Parathyroid adenoma (tissue), 2 donors: ENCODE measurements around the gene LAMA3.

Experiments used
- H2AFZ ChIP-seq: fragments of 300-600 bp; sonication (generic); one replicate; pipeline ENCODE4 v1.7.0; 2017; ENCODE audit warnings: antibody characterized with exemption, mild to moderate bottlenecking
- H3K27ac ChIP-seq: fragments of 300-600 bp; sonication (generic); one replicate; pipeline ENCODE4 v1.7.0; 2017
- H3K27me3 ChIP-seq: fragments of 300-600 bp; sonication (generic); one replicate; pipeline ENCODE4 v1.7.0; 2017; ENCODE audit warnings: low read length; ENCODE audit not compliant: control insufficient read depth, insufficient read depth
- H3K36me3 ChIP-seq: fragments of 300-600 bp; sonication (generic); one replicate; pipeline ENCODE4 v1.7.0; 2017; ENCODE audit warnings: low read length; ENCODE audit not compliant: control insufficient read depth, insufficient read depth
- H3K4me1 ChIP-seq: fragments of 300-600 bp; sonication (generic); one replicate; pipeline ENCODE4 v1.7.0; 2017; ENCODE audit warnings: control low read depth
- H3K4me2 ChIP-seq: fragments of 300-600 bp; sonication (generic); one replicate; pipeline ENCODE4 v1.7.0; 2017; ENCODE audit warnings: low read length
- H3K4me3 ChIP-seq: fragments of 300-600 bp; sonication (generic); one replicate; pipeline ENCODE4 v1.7.0; 2017; ENCODE audit warnings: low read depth, low read length
- H3K79me2 ChIP-seq: fragments of 300-600 bp; sonication (generic); one replicate; pipeline ENCODE4 v1.7.0; 2017; ENCODE audit warnings: control low read depth
- H3K9ac ChIP-seq: fragments of 300-600 bp; sonication (generic); one replicate; pipeline ENCODE4 v1.7.0; 2017; ENCODE audit warnings: mild to moderate bottlenecking
- H3K9me3 ChIP-seq: fragments of 300-600 bp; sonication (generic); one replicate; pipeline ENCODE4 v1.7.0; 2017; ENCODE audit warnings: low read length; ENCODE audit not compliant: control insufficient read depth
- CTCF ChIP-seq: fragments of 300-600 bp; sonication (generic); IDR thresholded peaks from one replicate; pipeline ENCODE4 v1.7.0; 2017; ENCODE audit warnings: antibody characterized with exemption, mild to moderate bottlenecking
- donor health status: primary hyperparathyroidism.

Gene LAMA3

GRCh38 chr18:23932385-23933067, 243.3 kb downstream of the LAMA3 start:
- Histone ChIP-seq H3K27ac (peak overlapping the region; percentile 34), H3K4me1 (peaks cover 6% of the 10 kb centered on the region), H3K4me2 (no peak overlapping the region), H3K27me3 (no peaks in the 10 kb centered on the region), H3K9ac (no peak overlapping the region), H3K4me3 (no peak overlapping the region), H3K79me2 (no peaks in the 10 kb centered on the region), H2AFZ (peak overlapping the region; percentile 13), H3K9me3 (no peaks in the 10 kb centered on the region), H3K36me3 (no peaks in the 10 kb centered on the region)
- TF ChIP-seq CTCF, result no peak

GRCh38 chr18:23933407-23933806, 244.2 kb downstream of the LAMA3 start:
- no peaks in the 10 kb centered on the region for H3K79me2 ChIP-seq
- H3K9ac ChIP-seq, result no peak overlapping the region
- no peak overlapping the region for H3K4me3 ChIP-seq
- no peak overlapping the region for H3K27ac ChIP-seq
- no peaks in the 10 kb centered on the region for H3K9me3 ChIP-seq
- no peak overlapping the region for H2AFZ ChIP-seq
- H3K27me3 ChIP-seq, result no peaks in the 10 kb centered on the region
- H3K4me2 ChIP-seq, result no peak overlapping the region
- peaks cover 6% of the 10 kb centered on the region for H3K4me1 ChIP-seq
- TF ChIP-seq CTCF, result no peak
- H3K36me3 ChIP-seq, result no peaks in the 10 kb centered on the region

GRCh38 chr18:23934252-23934651, 245.0 kb downstream of the LAMA3 start:
- no peaks in the 10 kb centered on the region for H3K36me3 ChIP-seq
- no peak for TF ChIP-seq CTCF
- no peak overlapping the region for H2AFZ ChIP-seq
- H3K9me3 ChIP-seq, result no peaks in the 10 kb centered on the region
- H3K27me3 ChIP-seq, result no peaks in the 10 kb centered on the region
- no peak overlapping the region for H3K4me2 ChIP-seq
- H3K79me2 ChIP-seq, result no peaks in the 10 kb centered on the region
- H3K9ac ChIP-seq, result no peak overlapping the region
- H3K27ac ChIP-seq, result no peak overlapping the region
- no peak overlapping the region for H3K4me3 ChIP-seq
- peaks cover 6% of the 10 kb centered on the region for H3K4me1 ChIP-seq

- Histone ChIP-seq H3K4me3 (no peak overlapping the region), H3K4me2 (no peak overlapping the region), H3K27ac (no peak overlapping the region), H3K36me3 (no peaks in the 10 kb centered on the region), H2AFZ (no peak overlapping the region), H3K4me1 (peaks cover 6% of the 10 kb centered on the region), H3K9ac (no peak overlapping the region), H3K27me3 (no peaks in the 10 kb centered on the region), H3K9me3 (no peaks in the 10 kb centered on the region), H3K79me2 (no peaks in the 10 kb centered on the region)
- TF ChIP-seq CTCF, result no peak
Observed at GRCh38 chr18:23934863-23935262, 245.6 kb downstream of the LAMA3 start.

- H3K9ac ChIP-seq, result no peak overlapping the region
- TF ChIP-seq CTCF, result no peak
- H3K27ac ChIP-seq, result no peak overlapping the region
- no peaks in the 10 kb centered on the region for H3K27me3 ChIP-seq
- no peaks in the 10 kb centered on the region for H3K9me3 ChIP-seq
- H3K79me2 ChIP-seq, result no peaks in the 10 kb centered on the region
- H3K36me3 ChIP-seq, result no peaks in the 10 kb centered on the region
- H3K4me1 ChIP-seq, result peaks cover 6% of the 10 kb centered on the region
- H3K4me3 ChIP-seq, result no peak overlapping the region
- H3K4me2 ChIP-seq, result no peak overlapping the region
- no peak overlapping the region for H2AFZ ChIP-seq
Observed at GRCh38 chr18:23935804-23936203, 246.6 kb downstream of the LAMA3 start.
